SK-N-SH (cell line): ENCODE results near the gene KRT73. TPM values are rescaled to one million over a fixed set of nuclear protein-coding genes. Genes with fewer than 3 reads are reported as not detected.

Source experiments
- CTCF ChIA-PET: fragments of 300-600, 350-600 bp; formaldehyde crosslinking; extraction: SDS; loops from one replicate; lab custom pipeline; 2021; lab: Yijun Ruan, JAX
- POLR2A ChIA-PET: fragments of 350-600 bp; sonication (Branson Sonifier 250); formaldehyde crosslinking; extraction: SDS; loops from one replicate; lab custom pipeline; 2020; ENCODE audit warnings: antibody characterized with exemption, inconsistent platforms; lab: Yijun Ruan, JAX
- DNase-seq: peaks from one replicate; pipeline ENCODE4 v3.0.0; 2012
- H2AFZ ChIP-seq: fragments of 200-600 bp; sonication (generic); 2 replicates; pipeline ENCODE4 v1.8.1; 2016; ENCODE audit warnings: antibody characterized with exemption, mild to moderate bottlenecking, low read depth
- H3F3A ChIP-seq: fragments of 200-600 bp; sonication (generic); replicated peaks from 2 replicates; pipeline ENCODE3; 2016; ENCODE audit warnings: antibody characterized with exemption, mild to moderate bottlenecking; ENCODE audit not compliant: insufficient read depth
- H3K27ac ChIP-seq, 2 experiments: fragments of 200-500 bp in 1 of 2; fragments of 200-600 bp in 1 of 2; sonication (Bioruptor generic) in 1 of 2; sonication (generic), shearing (Covaris generic) in 1 of 2; 2 replicates each; pipeline versions ENCODE4 v1.5.1 to v1.6.1; 2014 to 2016; ENCODE audit warnings: low read depth in 2 of 2, inconsistent platforms in 1 of 2, low read length in 1 of 2, mild to moderate bottlenecking in 1 of 2, mixed read lengths in 1 of 2
- H3K27me3 ChIP-seq: fragments of 200-600 bp; sonication (generic), shearing (Covaris generic); 2 replicates; pipeline ENCODE4 v1.6.1; 2016; ENCODE audit warnings: mixed run types; ENCODE audit not compliant: insufficient read depth
- H3K36me3 ChIP-seq, 2 experiments: fragments of 200-500 bp in 1 of 2; fragments of 200-600 bp in 1 of 2; sonication (Bioruptor generic) in 1 of 2; sonication (generic) in 1 of 2; replicated peaks in 1 of 2; 2 replicates each; pipeline versions ENCODE3 to v1.5.1; 2014 to 2016; ENCODE audit warnings: low read length in 1 of 2, mild to moderate bottlenecking in 1 of 2; ENCODE audit not compliant: insufficient read depth in 2 of 2, control insufficient read depth in 1 of 2
- H3K4me1 ChIP-seq, 2 experiments: fragments of 200-500 bp in 1 of 2; fragments of 200-600 bp in 1 of 2; sonication (Bioruptor generic) in 1 of 2; sonication (generic), shearing (Covaris generic) in 1 of 2; 2 replicates each; pipeline versions ENCODE4 v1.5.1 to v1.6.1; 2014 to 2016; ENCODE audit warnings: low read depth in 1 of 2, low read length in 1 of 2, mixed run types in 1 of 2; ENCODE audit not compliant: insufficient read depth in 2 of 2, control insufficient read depth in 1 of 2
- H3K4me2 ChIP-seq: fragments of 200-600 bp; sonication (generic), shearing (Covaris generic); 2 replicates; pipeline ENCODE4 v1.6.1; 2017; ENCODE audit warnings: mixed run types
- H3K4me3 ChIP-seq, 2 experiments: fragments of 200-500 bp in 1 of 2; fragments of 200-600 bp in 1 of 2; sonication (Bioruptor generic) in 1 of 2; sonication (generic), shearing (Covaris generic) in 1 of 2; 2 replicates each; pipeline versions ENCODE4 v1.5.1 to v1.8.1; 2014 to 2016; ENCODE audit warnings: low read depth in 2 of 2, inconsistent platforms in 1 of 2, low read length in 1 of 2, mild to moderate bottlenecking in 1 of 2, mixed read lengths in 1 of 2, moderate library complexity in 1 of 2
- H3K79me2 ChIP-seq: fragments of 200-600 bp; sonication (generic); 2 replicates; pipeline ENCODE4 v1.8.1; 2017; ENCODE audit warnings: mild to moderate bottlenecking; ENCODE audit not compliant: insufficient read depth
- H3K9ac ChIP-seq: fragments of 200-600 bp; sonication (generic); 2 replicates; pipeline ENCODE4 v1.6.1; 2017; ENCODE audit warnings: mixed run types
- H3K9me2 ChIP-seq: fragments of 200-600 bp; sonication (generic); 2 replicates; pipeline ENCODE4 v1.6.1; 2017; ENCODE audit warnings: mixed run types
- H3K9me3 ChIP-seq: fragments of 200-600 bp; sonication (generic); 2 replicates; pipeline ENCODE4 v1.6.1; 2017; ENCODE audit warnings: mixed run types, mild to moderate bottlenecking, moderate library complexity
- H4K20me1 ChIP-seq: fragments of 200-600 bp; sonication (generic); 2 replicates; pipeline ENCODE4 v1.6.1; 2017; ENCODE audit warnings: mild to moderate bottlenecking, mixed run types; ENCODE audit not compliant: insufficient read depth
- CHD2 ChIP-seq: fragments of 150-350 bp; IDR thresholded peaks from 2 replicates; pipeline ENCODE4 v1.6.1; 2018; ENCODE audit warnings: low read length; ENCODE audit not compliant: partially characterized antibody
- CTCF ChIP-seq: fragments of 200-600 bp; sonication (generic); IDR thresholded peaks from 2 replicates; pipeline ENCODE4 v1.6.1; 2017; ENCODE audit warnings: antibody characterized with exemption, mild to moderate bottlenecking, moderate library complexity
- EZH2phosphoT487 ChIP-seq: fragments of 200-600 bp; sonication (generic); IDR thresholded peaks from 2 replicates; pipeline ENCODE4 v1.6.1; 2017; ENCODE audit warnings: low read depth, mixed run types, mild to moderate bottlenecking, antibody characterized with exemption, moderate library complexity, borderline replicate concordance
- GABPA ChIP-seq: IDR thresholded peaks from 2 replicates; pipeline ENCODE4 v1.4.0; 2012; ENCODE audit warnings: low read depth, mild to moderate bottlenecking
- NRF1 ChIP-seq: IDR thresholded peaks from 2 replicates; pipeline ENCODE4 v1.6.1; 2012; ENCODE audit warnings: low read depth, mild to moderate bottlenecking, low read length
- SIN3A ChIP-seq: IDR thresholded peaks from 2 replicates; pipeline ENCODE4 v1.6.1; 2012; ENCODE audit warnings: low read depth, mild to moderate bottlenecking, low read length, moderate library complexity, borderline replicate concordance
- SMC3 ChIP-seq: IDR thresholded peaks from 2 replicates; pipeline ENCODE4 v1.6.1; 2012; ENCODE audit warnings: low read depth, low read length, improper control_type of control experiment
- TEAD4 ChIP-seq: IDR thresholded peaks from 2 replicates; pipeline ENCODE4 v1.4.0; 2012; ENCODE audit warnings: mild to moderate bottlenecking, borderline replicate concordance; ENCODE audit not compliant: insufficient read depth
- USF2 ChIP-seq: fragments of 150-350 bp; IDR thresholded peaks from 2 replicates; pipeline ENCODE4 v1.6.1; 2017; ENCODE audit warnings: antibody characterized with exemption, low read length, low read depth, borderline replicate concordance
- WGBS: methylation state at CpG from one replicate; pipeline ENCODE4 v1.1.6; 2017; ENCODE audit warnings: low lambda C conversion rate; 5-methylcytosine and 5-hydroxymethylcytosine counted together
- polyA plus RNA-seq, 3 experiments: library from polyadenylated mRNA; depleted of rRNA; stranded (reverse); fragments of >200 nt; gene quantifications; 2 replicates each; pipeline ENCODE4 v1.2.3, GENCODE V29; 2012
- TF ChIP-seq, protein P1 (sequence below): IDR thresholded peaks from 2 replicates; pipeline ENCODE4 v1.4.0; 2012; ENCODE audit warnings: low read depth, borderline replicate concordance

KRT73 gene
- polyA plus RNA-seq, 1 of the 3 experiments (the other 2 are of a cell fraction): not detected

- TF ChIP-seq USF2: no peak
- TF ChIP-seq, all 33 proteins: peak for 0
These were observed 12.3 kb upstream of the KRT73 start (continued) for GRCh38 chr12:52630599-52631200.

GRCh38 chr12:52630008-52630500, 11.7 kb upstream of the KRT73 start:
- Histone ChIP-seq H3K4me1 (no peaks in the 10 kb centered on the region), H4K20me1 (no peaks in the 10 kb centered on the region), H3K9me3 (no peaks in the 10 kb centered on the region), H3K79me2 (no peaks in the 10 kb centered on the region), H3K36me3 (no peaks in the 10 kb centered on the region), H3F3A (no peaks in the 10 kb centered on the region), H3K27ac (no peak overlapping the region), H3K9ac (no peak overlapping the region), H2AFZ (no peak overlapping the region), H3K27me3 (peaks cover 26% of the 10 kb centered on the region; the same call in 1 of the 2 replicates), H3K9me2 (no peaks in the 10 kb centered on the region), H3K4me2 (no peak overlapping the region), H3K4me3 (no peak overlapping the region)
- POLR2A ChIA-PET: no interaction called here
- CTCF ChIA-PET: no interaction called here
- DNase-seq: no peak
- 21% methylated on average over 7 of the region's 7 CpGs for WGBS
- TF ChIP-seq, protein P1, sequence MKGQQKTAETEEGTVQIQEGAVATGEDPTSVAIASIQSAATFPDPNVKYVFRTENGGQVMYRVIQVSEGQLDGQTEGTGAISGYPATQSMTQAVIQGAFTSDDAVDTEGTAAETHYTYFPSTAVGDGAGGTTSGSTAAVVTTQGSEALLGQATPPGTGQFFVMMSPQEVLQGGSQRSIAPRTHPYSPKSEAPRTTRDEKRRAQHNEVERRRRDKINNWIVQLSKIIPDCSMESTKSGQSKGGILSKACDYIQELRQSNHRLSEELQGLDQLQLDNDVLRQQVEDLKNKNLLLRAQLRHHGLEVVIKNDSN: no peak

DNA sequence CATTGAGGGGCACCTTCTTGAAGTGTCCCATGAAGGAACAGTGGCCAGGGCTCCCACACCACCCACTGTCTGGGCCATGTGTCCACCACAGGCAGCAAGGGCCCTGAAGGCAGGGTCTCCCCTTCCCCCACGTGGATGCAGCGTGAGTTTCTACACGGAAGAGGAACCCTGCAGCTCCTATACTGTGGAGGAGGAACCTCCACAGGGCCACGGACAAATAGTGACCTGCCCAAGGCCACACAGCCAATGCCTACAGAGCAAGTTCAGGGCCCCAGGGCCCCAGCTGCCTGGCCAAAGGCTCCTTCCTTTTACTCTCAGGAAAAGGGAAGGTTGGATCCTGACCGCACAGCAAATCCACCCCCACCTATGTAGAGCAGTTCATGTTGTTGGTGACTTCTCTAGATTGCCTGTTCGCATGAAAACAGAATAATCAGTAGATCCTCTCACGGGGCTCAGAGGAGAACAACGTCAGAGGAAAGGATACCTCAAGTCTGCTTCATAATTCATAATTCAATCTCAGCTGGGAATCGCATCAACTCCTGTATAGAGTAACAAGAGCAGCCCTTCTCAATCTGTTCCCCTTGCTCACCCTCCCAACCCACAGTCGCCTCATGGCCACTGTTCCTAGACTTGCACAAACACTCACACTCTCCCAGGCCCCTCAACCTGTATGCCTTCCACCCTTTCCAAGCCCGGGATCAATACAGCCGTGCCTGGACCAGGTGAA, 11.1 kb upstream of the KRT73 start:
- Histone ChIP-seq H3K4me2 (no peak overlapping the region), H2AFZ (no peak overlapping the region), H3K79me2 (no peaks in the 10 kb centered on the region), H3K4me1 (no peaks in the 10 kb centered on the region), H3K36me3 (no peaks in the 10 kb centered on the region), H4K20me1 (no peaks in the 10 kb centered on the region), H3K4me3 (no peak overlapping the region), H3K9ac (no peak overlapping the region)
- DNase-seq: no peak
- ChIA-PET CTCF (no interaction called here), POLR2A (no interaction called here)
- TF ChIP-seq CTCF (no peak), CHD2 (no peak), NRF1 (no peak), SIN3A (no peak), EZH2phosphoT487 (no peak), SMC3 (no peak), TEAD4 (no peak), GABPA (no peak)
- TF ChIP-seq, protein P1: no peak
- TF ChIP-seq, all 33 proteins: peak for 0
- no peak overlapping the region for H3K27ac ChIP-seq
- H3K9me3 ChIP-seq: no peaks in the 10 kb centered on the region
- peaks cover 26% of the 10 kb centered on the region; the same call in 1 of the 2 replicates for H3K27me3 ChIP-seq
- H3F3A ChIP-seq: no peaks in the 10 kb centered on the region
- no peaks in the 10 kb centered on the region for H3K9me2 ChIP-seq
- WGBS: 27% methylated on average over 9 of the region's 12 CpGs
